Upper lobe of left lung (tissue), 6 donors: ENCODE results near the gene ASTN1. TPM values are rescaled to one million over a fixed set of nuclear protein-coding genes. Genes with fewer than 3 reads are reported as not detected.

Experiments
- ATAC-seq, 2 donors: fragments of 200-7000 bp; cut with Tn5 transposase; one replicate each; pipeline ENCODE4 v1.9.1; 2022; ENCODE audit warnings: mild to moderate bottlenecking in 2 of 2, moderate library complexity in 2 of 2; ENCODE audit not compliant: low FRiP score in 2 of 2
- DNase-seq, 2 donors: peaks; one replicate each; pipeline ENCODE4 v3.0.0-alpha.2; 2019 to 2020
- H3K27ac ChIP-seq, 4 donors: fragments of 200-600 bp; sonication (generic); one replicate each; pipeline ENCODE4 v1.5.1; 2016 to 2019
- H3K27me3 ChIP-seq, 4 donors: fragments of 200-600 bp; sonication (generic); one replicate each; pipeline ENCODE4 v1.5.1; 2017 to 2019
- H3K36me3 ChIP-seq, 4 donors: fragments of 200-600 bp; sonication (generic); one replicate each; pipeline ENCODE4 v1.5.1; 2016 to 2019
- H3K4me1 ChIP-seq, 4 donors: fragments of 200-600 bp; sonication (generic); one replicate each; pipeline ENCODE4 v1.5.1; 2018 to 2019
- H3K4me3 ChIP-seq, 4 donors: fragments of 200-600 bp; sonication (generic); one replicate each; pipeline ENCODE4 v1.5.1; 2017 to 2019; ENCODE audit warnings: mild to moderate bottlenecking in 2 of 4, moderate library complexity in 1 of 4
- H3K9me3 ChIP-seq, 4 donors: fragments of 200-600 bp; sonication (generic); one replicate each; pipeline ENCODE4 v1.5.1; 2018 to 2019
- CTCF ChIP-seq, 6 experiments: fragments of 450-650 bp in 4 of 6; fragments of 200-600 bp in 2 of 6; sonication (generic) in 2 of 6; IDR thresholded peaks; one replicate each; pipeline ENCODE4 v1.5.1; 2016 to 2019; ENCODE audit warnings: antibody characterized with exemption in 6 of 6
- EP300 ChIP-seq, 4 donors: sonication (generic); formaldehyde crosslinking; IDR thresholded peaks; one replicate each; pipeline ENCODE4 v1.5.1; 2017; ENCODE audit warnings: antibody characterized with exemption in 4 of 4, control low read depth in 2 of 4
- POLR2A ChIP-seq, 4 donors: fragments of 450-650 bp; IDR thresholded peaks; one replicate each; pipeline ENCODE4 v1.5.1; 2016 to 2017; ENCODE audit warnings: antibody characterized with exemption in 4 of 4, mild to moderate bottlenecking in 2 of 4
- POLR2AphosphoS5 ChIP-seq, 2 donors: sonication (generic); formaldehyde crosslinking; IDR thresholded peaks; one replicate each; pipeline ENCODE4 v1.5.1; 2017; ENCODE audit warnings: antibody characterized with exemption in 2 of 2
- WGBS, 2 donors: methylation state at CpG; one replicate each; pipeline ENCODE4 v1.1.5; 2017 to 2018; 5-methylcytosine and 5-hydroxymethylcytosine counted together
- total RNA-seq, 6 donors: library from RNA; depleted of rRNA in 4 of 6; stranded (reverse); fragments of >200 nt in 4 of 6; gene quantifications; one replicate each; pipeline versions ENCODE4 v1.1.0 to v1.2.1, GENCODE V29; 2016 to 2021
- donor health status: DM: no; HTN: no; CAD: no; lungs with moderate emphysema.
- donor health status: DM: no; HTN: yes; CAD: no; lungs with severe emphysema.

Gene ASTN1
- total RNA-seq, 6 donors from 2014 or later, result 0.15 to 1.0 (median 0.32) TPM; not detected in 2

GRCh38 chr1:177171536-177172123 is 7.1 kb upstream of the ASTN1 start:
- Histone ChIP-seq H3K36me3 (no peaks in the 10 kb centered on the region), H3K9me3 (no peaks in the 10 kb centered on the region), H3K4me1 (peaks cover 4 to 11% (median 9%) of the 10 kb centered on the region in 4 donors), H3K27ac (no peak overlapping the region), H3K4me3 (peak overlapping the region in 2 of 4 donors; percentile 35 to 39), H3K27me3 (peaks cover 0 to 14% (median 5%) of the 10 kb centered on the region in 4 donors)
- ATAC-seq (no peak), DNase-seq (no peak)
- WGBS, 2 donors, result 18 to 23% methylated on average over 8 of the region's 8 CpGs
- TF ChIP-seq CTCF (IDR thresholded peaks at IDR 0.05) (no peak), POLR2AphosphoS5 (IDR thresholded peaks at IDR 0.05) (no peak), POLR2A (IDR thresholded peaks at IDR 0.05) (no peak), EP300 (IDR thresholded peaks at IDR 0.05) (no peak)

GRCh38 chr1:177170756-177171535 is 6.4 kb upstream of the ASTN1 start, which contains the start of gene BRINP2:
Gene BRINP2, plus strand, starts transcription at chr1:177170958. Its CDS starts 58,919 bp downstream, at chr1:177229877.
- 2 to 4% methylated on average over 40 to 49 of the region's 49 CpGs for WGBS, 2 donors
- TF ChIP-seq POLR2AphosphoS5 (IDR thresholded peaks at IDR 0.05) (no peak), EP300 (IDR thresholded peaks at IDR 0.05) (no peak), CTCF (IDR thresholded peaks at IDR 0.05) (no peak), POLR2A (IDR thresholded peaks at IDR 0.05) (no peak)
- peak within 1 kb of the TSS in 3 of 4 donors; percentile 13 to 39 (median 35) for H3K4me3 ChIP-seq
- DNase-seq, result peak; percentile 42 to 88
- peaks cover 0 to 14% (median 5%) of the 10 kb centered on the region in 4 donors for H3K27me3 ChIP-seq
- H3K9me3 ChIP-seq, result no peaks in the 10 kb centered on the region
- peaks cover 4 to 11% (median 9%) of the 10 kb centered on the region in 4 donors for H3K4me1 ChIP-seq
- H3K36me3 ChIP-seq, result no peaks in the 10 kb centered on the region
- H3K27ac ChIP-seq, result no peak within 1 kb of the TSS
- ATAC-seq, result peak; percentile 65 to 79

- Histone ChIP-seq H3K9me3 (no peaks in the 10 kb centered on the region), H3K4me3 (no peak overlapping the region), H3K27ac (no peak overlapping the region), H3K27me3 (peaks cover 0 to 15% (median 6%) of the 10 kb centered on the region in 4 donors), H3K4me1 (peaks cover 4 to 12% (median 6%) of the 10 kb centered on the region in 4 donors), H3K36me3 (no peaks in the 10 kb centered on the region)
- ATAC-seq (no peak), DNase-seq (no peak)
- TF ChIP-seq POLR2A (IDR thresholded peaks at IDR 0.05), result no peak
- TF ChIP-seq EP300 (IDR thresholded peaks at IDR 0.05), result no peak
- TF ChIP-seq CTCF (IDR thresholded peaks at IDR 0.05), result no peak
- TF ChIP-seq POLR2AphosphoS5 (IDR thresholded peaks at IDR 0.05), result no peak
- WGBS, 2 donors, result 6 to 8% methylated on average over 9 of the region's 9 CpGs
Measured at GRCh38 chr1:177165069-177165439, 542 bp upstream of the ASTN1 start.

- DNase-seq (no peak), ATAC-seq (no peak)
- Histone ChIP-seq H3K27me3 (peaks cover 0 to 15% (median 6%) of the 10 kb centered on the region in 4 donors), H3K4me1 (peaks cover 4 to 12% (median 6%) of the 10 kb centered on the region in 4 donors), H3K4me3 (peak overlapping the region in 1 of 4 donors; percentile 20), H3K36me3 (no peaks in the 10 kb centered on the region), H3K27ac (no peak overlapping the region), H3K9me3 (no peaks in the 10 kb centered on the region)
- TF ChIP-seq POLR2A (IDR thresholded peaks at IDR 0.05) (no peak), CTCF (IDR thresholded peaks at IDR 0.05) (no peak), POLR2AphosphoS5 (IDR thresholded peaks at IDR 0.05) (no peak), EP300 (IDR thresholded peaks at IDR 0.05) (no peak)
- 4 to 8% methylated on average over 2 to 15 of the region's 15 CpGs for WGBS, 2 donors
Measured at GRCh38 chr1:177163844-177164379, 600 bp downstream of the ASTN1 start.
